ENCODE data around the gene PDE4B. TPM values are rescaled to one million over a fixed set of nuclear protein-coding genes. Genes with fewer than 3 reads are reported as not detected.
"Not testable (repeated sequence)": the region's sequence is repeated elsewhere in the genome, so short reads cannot be mapped to it uniquely, and the experiment has no call there.

The PDE4B gene
- polyA plus RNA-seq, 12 donors: 16.0 to 35.1 (median 19.6) TPM; not detected in 1

DNA sequence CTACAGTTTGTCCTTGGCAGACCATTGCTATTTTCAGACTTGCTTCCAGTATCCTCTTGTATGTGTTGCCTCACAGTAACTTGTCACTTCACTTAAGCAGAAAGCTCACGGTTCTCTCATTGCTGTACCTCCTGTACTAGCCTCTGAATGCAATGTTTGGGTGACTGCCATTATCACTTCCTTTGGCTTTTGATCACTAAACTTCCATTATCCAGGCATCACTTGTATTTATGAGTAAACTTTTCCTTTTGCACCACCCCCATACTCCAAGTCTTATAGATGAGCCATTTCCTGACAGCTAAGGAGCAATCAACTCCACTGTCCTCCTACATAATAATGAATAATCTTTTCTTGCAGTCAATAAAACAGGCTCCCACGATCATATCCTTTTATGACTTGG, 255.3 kb downstream of the PDE4B start:
- DNase-seq: no peak

DNA sequence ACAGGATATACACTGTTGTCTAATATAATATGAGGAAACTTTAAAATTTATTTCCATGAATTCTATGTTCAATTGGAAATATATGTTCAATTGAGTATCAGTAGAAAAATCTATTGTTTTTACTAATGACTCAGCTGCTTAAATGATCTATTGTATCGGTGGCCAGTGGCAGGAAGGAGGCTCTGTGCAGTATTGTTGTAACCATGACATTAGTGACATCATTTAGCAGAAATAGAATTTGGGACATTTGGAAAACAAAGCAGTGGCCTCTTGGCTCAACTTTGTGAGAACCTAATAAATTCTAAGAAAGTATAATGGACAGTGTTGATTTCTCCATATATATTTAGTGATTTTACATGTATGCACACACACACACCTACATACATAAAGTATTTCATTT, 257.4 kb downstream of the PDE4B start:
- DNase-seq: no peak

DNA sequence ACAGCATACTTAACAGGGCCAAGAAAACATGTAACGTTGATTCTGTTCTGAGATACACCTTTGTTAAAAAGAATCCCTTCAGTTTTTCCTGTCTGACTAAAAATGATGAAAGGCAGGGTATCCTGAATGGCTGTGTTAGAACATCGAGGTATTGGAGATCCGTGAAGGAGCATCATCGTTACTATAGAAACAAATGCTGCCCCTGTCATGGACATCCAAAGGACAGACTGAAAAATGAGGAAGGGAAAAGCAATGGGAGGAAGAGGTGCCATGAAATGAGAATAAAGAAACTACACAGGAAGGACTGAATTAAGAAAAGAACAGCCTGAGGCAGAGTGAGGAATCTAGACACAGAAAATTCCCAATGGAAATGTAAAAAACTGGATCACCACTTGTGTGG, 257.9 kb downstream of the PDE4B start:
- DNase-seq: no peak

DNA sequence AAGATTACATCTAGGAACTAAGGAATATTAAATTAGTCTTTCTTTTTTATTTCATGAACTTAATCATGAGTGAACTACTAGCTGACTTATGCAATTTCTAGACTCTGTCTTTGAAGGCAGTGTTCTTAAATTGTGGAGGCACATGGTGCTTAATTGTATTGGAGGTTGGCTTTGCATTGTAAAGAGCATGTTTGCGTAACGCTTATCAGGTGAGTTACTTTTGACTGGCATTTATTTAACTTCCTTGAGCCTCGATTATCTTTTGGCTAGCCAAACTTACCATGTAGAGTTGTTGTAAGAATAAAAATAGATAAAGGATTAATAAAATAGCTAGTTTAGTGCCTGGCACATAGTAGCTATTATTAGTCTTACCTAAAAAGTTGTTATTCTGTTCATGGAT, 262.4 kb downstream of the PDE4B start:
- DNase-seq: no peak

DNA sequence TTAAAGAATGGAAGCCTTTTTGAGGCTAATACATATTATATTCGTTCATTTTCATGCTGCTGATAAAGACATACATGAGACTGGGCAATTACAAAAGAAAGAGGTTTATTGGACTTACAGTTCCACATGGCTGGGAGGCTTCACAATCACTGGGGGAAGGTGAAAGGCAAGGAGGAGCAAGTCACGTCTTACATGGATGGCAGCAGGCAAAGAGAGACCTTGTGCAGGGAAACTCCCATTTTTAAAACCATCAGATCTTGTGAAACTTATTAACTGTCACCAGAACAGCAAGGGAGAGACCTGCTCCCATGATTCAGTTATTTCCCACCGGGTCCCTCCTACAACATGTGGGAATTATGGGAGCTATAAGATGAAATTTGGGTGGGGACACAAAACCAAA, 264.8 kb downstream of the PDE4B start:
- not testable (repeated sequence) for DNase-seq

DNA sequence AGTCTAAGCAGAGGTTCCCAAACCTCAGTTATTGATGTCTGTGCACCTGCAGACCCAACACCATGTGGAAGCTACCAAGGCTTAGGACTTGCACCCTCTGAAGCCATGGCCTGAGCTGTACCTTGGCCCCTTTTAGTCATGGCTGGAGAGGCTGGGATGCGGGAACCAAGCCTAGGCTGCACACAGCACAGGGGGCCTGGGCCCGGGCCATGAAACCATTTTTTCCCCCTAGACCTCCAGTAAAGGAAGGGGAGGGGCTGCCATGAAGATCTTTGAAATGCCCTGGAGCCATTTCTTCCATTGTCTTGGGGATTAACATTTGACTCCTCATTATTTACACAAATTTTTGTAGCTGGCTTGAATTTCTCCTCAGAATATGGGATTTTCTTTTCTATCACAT, 265.9 kb downstream of the PDE4B start:
- no peak for DNase-seq

DNA sequence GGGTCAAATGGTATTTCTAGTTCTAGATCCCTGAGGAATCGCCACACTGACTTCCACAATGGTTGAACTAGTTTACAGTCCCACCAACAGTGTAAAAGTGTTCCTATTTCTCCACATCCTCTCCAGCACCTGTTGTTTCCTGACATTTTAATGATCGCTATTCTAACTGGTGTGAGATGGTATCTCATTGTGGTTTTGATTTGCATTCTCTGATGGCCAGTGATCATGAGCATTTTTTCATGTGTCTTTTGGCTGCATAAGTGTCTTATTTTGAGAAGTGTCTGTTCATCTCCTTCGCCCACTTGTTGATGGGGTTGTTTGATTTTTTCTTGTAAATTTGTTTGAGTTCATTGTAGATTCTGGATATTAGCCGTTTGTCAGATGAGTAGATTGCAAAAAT, 274.5 kb downstream of the PDE4B start:
- not testable (repeated sequence) for DNase-seq

DNA sequence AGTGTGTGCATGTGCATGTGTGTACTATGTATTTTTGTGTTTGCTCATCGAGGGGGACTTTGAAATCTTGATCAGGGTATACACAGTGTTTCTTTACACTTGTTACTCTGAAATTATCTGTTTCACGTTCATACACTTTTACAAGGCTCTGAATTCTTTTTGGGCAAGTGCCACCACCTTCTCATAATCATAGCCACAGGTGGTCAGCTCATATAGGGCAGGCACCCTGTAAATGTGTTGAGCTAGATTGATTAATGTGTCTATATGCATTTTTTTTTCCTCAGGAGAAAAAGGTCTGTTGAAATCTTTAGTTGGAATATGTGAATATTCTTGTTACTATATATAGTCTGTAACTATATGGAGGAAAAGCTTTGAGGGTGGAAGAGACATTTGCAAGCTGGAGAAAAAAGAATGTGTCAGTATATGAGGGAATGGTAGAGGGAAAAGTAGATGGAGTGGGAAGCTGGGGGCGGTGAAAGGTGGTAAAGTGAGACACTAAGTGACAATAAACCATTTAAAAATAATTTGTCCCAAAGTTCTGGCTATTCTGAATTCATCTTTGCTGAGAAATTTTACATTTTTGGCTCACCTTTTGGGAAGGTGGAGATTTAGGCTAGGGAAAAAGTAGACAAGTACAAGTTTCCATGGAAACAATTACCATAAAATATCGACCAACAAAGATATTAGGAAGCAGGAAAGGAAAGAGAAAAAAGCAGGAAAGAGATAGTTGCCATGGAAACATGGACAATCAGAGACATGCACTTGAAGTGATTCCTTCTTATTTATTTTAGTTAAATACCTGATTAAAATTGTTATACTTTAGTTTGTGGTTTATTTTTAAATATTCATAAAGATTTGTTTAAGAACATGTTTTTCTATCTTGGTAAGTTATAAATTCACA, 277.5 kb downstream of the PDE4B start:
- DNase-seq: no peak

DNA sequence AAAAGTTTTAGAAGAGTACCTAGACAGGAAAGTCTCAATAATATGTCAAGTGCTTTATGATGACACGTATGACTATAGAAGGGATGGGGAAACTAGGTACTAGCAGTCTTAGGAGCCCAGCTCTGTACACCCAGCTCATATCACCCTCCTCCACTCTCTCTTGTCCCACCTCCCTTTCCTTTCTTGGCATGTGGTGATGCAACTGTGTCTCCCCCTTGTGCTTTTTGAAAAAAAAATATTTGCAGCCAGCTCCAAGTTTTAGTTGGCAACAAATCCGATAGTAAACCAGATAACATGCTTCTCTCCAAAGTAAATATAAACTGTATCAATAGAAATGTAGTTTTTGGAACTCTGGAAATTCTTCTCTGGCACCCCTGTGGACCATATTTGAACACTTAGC, 280.7 kb downstream of the PDE4B start:
- DNase-seq: no peak

DNA sequence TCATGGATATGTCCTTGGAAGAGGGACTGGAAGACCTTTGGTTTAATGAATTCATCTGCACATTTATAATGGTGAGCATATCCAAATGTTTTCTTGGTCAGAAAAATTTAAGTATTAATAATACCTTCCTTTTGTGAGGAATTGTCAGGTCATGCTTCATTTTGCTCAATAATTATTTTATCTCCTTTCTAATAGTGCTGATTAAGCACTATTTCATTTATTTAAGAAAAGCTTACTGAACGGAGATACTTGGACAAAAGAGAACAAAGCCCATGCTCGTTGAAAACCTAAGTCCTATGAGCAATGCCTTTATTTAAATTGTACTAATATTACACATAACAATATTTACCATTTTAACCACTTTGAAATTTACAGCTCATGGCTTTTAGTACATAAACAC, 281.5 kb downstream of the PDE4B start:
- no peak for DNase-seq

DNA sequence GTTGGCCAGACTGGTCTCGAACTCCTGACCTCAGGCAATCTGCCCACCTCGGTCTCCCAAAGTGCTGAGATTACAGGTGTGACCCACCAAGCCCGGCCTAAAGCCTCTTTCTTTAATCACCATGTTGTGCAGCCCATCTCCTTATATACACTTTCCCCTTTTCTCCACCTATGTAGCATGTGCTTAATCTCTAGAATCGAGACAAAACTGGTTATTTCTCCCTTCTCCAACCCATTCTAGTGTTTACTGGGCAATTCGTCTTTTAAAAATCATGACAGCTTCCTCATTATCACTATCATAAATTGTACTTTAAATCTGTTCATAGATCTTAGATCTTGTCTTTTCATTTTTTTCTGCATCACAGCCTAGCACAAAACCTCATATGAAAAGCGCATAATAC, 285.7 kb downstream of the PDE4B start:
- no peak for DNase-seq

DNA sequence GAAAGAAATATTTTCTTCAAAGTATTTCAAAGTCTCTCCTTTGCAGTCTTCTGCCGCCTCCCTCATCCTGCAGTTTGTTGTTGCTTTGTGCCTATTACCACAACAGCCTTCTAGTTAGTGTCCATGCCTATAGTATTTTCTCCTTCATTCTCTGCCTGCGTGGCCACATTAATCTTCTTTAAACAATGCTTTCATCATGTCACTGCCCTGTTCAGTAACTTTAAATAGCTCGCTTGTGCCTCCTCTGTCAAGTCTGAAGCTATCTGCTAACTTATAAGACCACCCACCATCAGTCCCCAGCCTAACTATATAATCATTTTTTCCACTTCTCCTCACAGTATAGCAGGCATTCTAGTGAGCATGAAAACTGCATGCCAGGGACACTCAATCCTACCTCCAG, 290.3 kb downstream of the PDE4B start:
- no peak for DNase-seq

DNA sequence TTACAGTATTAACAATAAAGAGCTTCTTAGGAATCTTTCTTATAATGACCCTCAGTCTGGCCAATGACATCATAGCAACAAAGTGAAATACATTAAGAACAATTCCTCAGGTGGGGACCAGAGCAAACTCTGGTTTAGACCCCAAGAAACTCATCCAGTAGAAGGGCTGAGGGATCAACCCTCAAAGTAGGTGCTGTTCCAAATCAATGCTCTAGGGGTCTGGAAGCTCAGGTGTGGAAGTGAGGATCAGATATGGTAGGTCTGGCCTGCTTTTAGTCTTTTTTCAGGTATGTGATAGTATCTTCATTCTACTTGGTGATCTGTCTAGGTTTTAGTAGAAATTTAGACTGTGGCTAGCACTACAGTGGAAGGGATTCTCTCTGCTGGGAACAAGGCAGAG, 291.7 kb downstream of the PDE4B start:
- no peak for DNase-seq

DNA sequence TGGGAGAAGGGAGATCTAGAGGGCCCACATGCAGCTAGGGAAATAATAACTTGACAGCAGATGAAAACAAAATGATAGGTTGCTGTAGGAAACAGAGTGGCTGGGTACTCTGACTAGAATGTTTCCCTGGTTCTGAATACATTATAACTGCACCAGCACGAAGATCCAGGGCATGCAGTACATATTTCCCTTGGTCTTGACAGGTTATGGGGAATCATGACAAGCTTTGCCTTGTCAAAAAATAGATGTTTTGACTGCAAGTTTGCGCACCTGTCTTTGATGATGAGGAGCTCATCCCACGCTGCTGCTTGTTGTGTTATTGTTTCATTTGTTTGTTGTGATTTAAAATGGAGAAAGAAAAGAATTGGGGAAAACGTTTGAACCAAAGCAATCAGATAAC, 292.9 kb downstream of the PDE4B start:
- no peak for DNase-seq

DNA sequence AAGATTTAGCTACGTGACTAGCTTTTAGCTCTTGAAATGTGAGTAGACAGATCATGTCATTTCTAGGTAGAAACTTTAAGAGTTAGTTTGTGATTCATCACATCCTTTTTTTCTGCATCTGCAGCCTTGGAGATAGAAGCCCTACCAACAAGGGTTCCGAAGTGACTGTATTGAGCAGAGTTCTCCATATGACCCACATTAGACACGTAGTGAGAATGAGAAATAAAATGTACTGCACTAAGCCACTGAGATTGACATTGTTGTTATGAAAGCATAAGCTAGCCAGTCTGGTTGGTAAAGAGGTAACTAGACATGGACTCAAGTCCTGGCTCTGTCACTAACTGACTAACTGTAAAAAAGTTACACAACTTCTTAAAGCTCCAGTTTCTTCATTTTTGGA, 296.1 kb downstream of the PDE4B start:
- no peak for DNase-seq

DNA sequence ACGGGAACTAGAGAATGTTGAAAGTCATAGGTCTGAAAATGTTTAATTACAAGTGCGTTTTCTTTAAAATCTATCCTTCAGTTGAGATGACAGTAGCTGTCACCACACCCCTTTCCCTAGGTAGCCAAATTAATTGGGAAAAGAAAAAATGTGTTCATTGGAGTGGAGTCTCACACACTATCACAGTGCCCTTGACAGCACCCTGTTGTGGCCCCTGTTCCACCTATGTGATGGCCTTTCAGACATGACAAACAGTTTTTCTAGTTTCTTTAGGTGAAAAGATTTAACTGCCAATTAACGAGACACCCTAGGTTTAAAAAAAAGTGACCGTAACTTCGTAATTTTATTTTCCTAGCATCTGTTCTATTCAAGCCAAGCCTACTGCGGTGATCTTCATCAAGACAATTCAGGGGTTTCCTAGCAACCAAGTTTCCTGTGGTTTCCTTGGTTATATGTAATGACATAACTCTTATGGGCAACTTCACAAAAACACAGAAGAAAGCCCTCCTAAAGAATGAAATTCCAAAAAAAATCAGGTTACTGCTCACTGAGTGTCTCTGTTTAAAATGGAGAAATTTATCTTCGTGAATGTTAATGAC, 298.3 kb downstream of the PDE4B start:
- DNase-seq: no peak

DNA sequence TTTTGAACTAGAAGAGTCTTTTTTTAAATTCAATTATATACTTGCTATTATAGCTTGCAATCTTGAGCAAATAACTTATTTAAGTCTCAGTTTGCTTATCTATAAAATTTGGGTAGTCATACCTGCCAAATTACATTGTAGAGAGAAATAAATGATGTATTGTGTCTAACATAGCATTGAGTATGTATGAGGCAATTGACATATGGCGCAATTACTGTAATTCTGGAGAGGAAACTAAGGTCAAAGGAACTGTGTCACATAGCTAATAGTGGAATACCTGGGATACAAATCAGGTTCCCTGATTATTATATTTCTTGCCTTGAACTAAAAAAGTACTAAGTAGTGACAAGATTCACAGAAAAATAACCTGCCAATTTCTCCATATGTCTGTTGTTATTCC, 302.5 kb downstream of the PDE4B start:
- DNase-seq: no peak

DNA sequence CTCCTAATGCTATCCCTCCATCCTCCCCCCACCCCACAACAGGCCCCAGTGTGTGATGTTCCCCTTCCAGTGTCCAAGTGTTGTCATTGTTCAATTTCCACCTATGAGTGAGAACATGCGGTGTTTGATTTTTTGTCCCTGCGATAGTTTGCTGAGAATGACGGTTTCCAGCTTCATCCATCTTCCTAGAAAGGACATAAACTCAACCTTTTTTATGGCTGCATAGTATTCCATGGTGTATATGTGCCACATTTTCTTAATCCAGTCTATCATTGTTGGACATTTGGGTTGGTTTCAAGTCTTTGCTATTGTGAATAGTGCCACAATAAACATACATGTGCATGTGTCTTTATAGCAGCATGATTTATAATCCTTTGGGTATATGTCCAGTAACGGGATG, 308.3 kb downstream of the PDE4B start:
- not testable (repeated sequence) for DNase-seq

DNA sequence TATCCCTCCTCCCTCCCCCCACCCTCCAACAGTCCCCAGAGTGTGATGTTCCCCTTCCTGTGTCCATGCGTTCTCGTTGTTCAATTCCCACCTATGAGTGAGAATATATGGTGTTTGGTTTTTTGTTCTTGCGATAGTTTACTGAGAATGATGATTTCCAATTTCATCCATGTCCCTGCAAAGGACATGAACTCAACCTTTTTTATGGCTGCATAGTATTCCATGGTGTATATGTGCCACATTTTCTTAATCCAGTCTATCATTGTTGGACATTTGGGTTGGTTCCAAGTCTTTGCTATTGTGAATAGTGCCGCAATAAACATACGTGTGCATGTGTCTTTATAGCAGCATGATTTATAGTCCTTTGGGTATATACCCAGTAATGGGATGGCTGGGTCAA, 311.4 kb downstream of the PDE4B start:
- not testable (repeated sequence) for DNase-seq

DNA sequence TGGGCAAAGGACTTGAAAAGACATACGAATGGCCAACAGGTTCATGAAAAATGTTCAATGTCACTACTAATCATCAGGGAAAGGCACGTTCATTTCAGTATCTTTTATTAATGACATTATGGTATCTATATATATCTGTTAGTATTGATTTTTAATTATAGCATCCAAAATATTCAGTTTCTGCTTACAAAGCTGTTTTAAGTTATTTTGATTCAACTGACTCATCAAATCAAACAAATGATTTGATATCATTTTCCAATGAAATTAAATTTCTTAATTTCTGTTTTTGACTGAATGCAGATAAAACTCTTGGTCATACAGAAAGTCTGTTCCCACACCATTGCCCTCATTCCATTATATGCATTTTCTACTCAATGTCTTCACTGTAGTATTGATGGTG, 315.9 kb downstream of the PDE4B start:
- no peak for DNase-seq

DNA sequence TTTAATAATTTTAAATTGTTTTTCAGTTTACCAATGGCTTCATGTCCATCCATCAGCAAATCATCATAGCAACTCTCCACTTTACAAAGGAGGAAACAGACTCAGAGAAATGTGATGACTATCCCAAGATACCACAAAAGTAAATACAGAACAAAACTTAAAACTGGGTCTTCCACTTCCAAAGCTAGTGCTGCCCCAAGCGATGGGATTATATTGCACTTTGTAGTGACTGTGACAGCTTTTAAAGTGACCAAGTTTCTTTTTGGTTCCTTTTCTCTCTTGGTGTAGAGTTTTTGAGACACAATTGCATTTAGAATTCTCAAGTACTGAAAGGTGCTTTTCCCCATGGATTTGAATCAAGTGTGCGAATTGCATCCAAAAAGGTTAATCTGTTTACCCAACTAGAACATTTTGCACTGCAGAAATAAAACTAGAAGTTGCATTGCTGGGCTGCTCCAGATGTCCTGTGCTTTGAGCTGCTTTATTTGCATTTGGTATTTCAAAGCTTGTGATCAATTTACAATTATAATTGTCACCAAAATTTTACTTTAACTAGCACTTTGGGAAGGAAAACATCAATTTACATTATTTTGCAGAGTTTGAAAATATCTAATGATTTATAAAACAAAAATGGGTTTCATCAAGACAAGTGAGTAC, 320.2 kb downstream of the PDE4B start:
- no peak for DNase-seq

DNA sequence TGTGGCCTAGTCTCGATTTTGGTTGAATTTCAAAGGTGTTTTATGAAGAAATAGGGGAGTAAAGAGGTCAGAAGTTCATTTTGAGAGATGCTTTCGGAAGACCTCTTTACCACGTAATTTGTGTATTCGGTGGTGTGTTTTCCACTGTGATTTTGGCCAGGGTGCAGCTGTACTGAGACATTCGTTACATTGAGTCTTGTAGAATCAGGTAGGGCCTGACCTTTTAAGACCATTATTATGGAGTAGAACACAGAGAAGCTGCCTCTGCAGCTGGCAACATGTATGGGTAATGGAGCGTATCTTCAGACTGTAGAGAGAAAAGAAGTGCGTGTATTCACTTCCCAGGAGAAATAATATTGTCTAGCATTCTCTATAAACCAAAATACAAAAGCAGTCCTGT, 326.5 kb downstream of the PDE4B start:
- no peak for DNase-seq

DNA sequence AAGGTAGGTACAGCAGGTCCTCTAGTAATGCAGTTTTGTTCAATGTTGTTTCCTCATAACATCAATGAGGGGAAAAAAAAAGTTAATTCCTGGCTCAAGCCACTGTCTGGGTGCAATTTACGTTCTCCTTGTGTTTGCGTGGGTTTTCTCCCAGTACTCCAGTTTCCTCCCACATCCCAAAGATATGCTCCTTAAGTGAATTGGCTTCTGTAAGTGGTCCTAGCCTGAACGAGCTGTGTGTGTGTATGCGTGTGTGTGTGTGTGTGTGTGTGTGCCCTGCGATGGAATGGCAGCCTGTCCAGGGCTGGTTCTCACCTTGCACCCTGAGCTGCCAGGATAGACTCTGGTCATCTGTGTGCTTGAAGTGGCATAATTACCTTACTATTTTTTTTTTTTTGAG, 332.0 kb downstream of the PDE4B start:
- DNase-seq: no peak
